Measurements from ENCODE around the gene GNG7.

The GNG7 gene

GRCh38 chr19:2723345-2723715, 20.8 kb upstream of the GNG7 start:
- H3K36me3 ChIP-seq (ENCODE audit: low read depth), result no peaks in the 10 kb centered on the region
- no peaks in the 10 kb centered on the region for H3K9me3 ChIP-seq (ENCODE audit: severe bottlenecking)
- TF ChIP-seq, protein P1, sequence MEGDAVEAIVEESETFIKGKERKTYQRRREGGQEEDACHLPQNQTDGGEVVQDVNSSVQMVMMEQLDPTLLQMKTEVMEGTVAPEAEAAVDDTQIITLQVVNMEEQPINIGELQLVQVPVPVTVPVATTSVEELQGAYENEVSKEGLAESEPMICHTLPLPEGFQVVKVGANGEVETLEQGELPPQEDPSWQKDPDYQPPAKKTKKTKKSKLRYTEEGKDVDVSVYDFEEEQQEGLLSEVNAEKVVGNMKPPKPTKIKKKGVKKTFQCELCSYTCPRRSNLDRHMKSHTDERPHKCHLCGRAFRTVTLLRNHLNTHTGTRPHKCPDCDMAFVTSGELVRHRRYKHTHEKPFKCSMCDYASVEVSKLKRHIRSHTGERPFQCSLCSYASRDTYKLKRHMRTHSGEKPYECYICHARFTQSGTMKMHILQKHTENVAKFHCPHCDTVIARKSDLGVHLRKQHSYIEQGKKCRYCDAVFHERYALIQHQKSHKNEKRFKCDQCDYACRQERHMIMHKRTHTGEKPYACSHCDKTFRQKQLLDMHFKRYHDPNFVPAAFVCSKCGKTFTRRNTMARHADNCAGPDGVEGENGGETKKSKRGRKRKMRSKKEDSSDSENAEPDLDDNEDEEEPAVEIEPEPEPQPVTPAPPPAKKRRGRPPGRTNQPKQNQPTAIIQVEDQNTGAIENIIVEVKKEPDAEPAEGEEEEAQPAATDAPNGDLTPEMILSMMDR (IDR thresholded peaks at IDR 0.05; ENCODE audit: poor library complexity, severe bottlenecking), result no peak
- H3K4me3 ChIP-seq (ENCODE audit: severe bottlenecking), result no peak overlapping the region
- H3K27ac ChIP-seq (ENCODE audit: poor library complexity, severe bottlenecking), result no peak overlapping the region
- ATAC-seq (ENCODE audit: low read depth) (no peak), DNase-seq (ENCODE audit: low spot score) (no peak)
- H3K27me3 ChIP-seq (ENCODE audit: insufficient read depth, poor library complexity, severe bottlenecking), result peaks cover 22% of the 10 kb centered on the region
- H3K4me1 ChIP-seq (ENCODE audit: insufficient read depth, poor library complexity, severe bottlenecking), result no peaks in the 10 kb centered on the region

DNA sequence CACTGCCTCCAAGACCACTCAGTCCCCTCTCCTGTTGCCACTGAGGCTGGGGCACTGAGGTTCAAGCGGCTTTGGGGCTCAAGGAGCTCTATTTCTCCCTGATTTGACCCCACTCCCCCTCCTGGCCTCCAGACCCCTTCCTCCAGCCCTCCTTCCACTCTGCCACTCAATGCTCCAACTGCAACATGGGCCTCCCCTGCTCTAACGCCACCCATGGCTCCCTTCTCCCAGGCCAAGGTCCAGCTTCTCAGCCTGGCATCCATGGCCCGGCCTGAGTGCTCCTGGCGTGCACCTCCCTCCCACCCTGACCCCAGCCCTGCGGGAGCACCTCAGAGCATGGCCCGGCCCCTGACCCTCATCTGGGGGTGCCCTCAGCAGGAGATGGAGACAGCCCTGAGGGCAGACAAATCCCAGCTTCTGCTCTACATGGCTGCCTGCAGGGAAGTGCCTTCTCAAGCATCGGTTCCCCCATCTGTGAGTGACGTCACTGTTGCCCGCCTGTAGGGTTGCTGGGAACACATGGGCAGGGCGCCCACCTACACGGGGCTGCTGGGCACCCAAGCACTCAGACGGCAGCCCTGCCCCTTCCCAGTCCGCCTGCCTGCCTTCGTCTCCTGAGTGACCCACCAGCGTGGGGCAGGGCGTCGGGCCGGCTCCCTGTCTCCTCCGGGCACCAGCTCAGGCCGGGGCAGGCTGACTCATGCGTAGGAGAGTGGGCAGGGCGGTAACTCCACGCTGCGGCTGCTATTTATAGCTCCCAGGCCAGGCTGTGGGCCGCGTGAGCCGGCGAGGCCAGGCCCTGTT, 20.2 kb upstream of the GNG7 start:
- Histone ChIP-seq H3K9me3 (ENCODE audit: severe bottlenecking) (no peaks in the 10 kb centered on the region), H3K36me3 (ENCODE audit: low read depth) (no peaks in the 10 kb centered on the region), H3K27ac (ENCODE audit: poor library complexity, severe bottlenecking) (no peak overlapping the region), H3K4me3 (ENCODE audit: severe bottlenecking) (no peak overlapping the region), H3K4me1 (ENCODE audit: insufficient read depth, poor library complexity, severe bottlenecking) (no peaks in the 10 kb centered on the region), H3K27me3 (ENCODE audit: insufficient read depth, poor library complexity, severe bottlenecking) (peaks cover 22% of the 10 kb centered on the region)
- ATAC-seq (ENCODE audit: low read depth) (peak; percentile 67), DNase-seq (ENCODE audit: low spot score) (no peak)
- TF ChIP-seq, protein P1 (IDR thresholded peaks at IDR 0.05; ENCODE audit: poor library complexity, severe bottlenecking), result no peak

DNA sequence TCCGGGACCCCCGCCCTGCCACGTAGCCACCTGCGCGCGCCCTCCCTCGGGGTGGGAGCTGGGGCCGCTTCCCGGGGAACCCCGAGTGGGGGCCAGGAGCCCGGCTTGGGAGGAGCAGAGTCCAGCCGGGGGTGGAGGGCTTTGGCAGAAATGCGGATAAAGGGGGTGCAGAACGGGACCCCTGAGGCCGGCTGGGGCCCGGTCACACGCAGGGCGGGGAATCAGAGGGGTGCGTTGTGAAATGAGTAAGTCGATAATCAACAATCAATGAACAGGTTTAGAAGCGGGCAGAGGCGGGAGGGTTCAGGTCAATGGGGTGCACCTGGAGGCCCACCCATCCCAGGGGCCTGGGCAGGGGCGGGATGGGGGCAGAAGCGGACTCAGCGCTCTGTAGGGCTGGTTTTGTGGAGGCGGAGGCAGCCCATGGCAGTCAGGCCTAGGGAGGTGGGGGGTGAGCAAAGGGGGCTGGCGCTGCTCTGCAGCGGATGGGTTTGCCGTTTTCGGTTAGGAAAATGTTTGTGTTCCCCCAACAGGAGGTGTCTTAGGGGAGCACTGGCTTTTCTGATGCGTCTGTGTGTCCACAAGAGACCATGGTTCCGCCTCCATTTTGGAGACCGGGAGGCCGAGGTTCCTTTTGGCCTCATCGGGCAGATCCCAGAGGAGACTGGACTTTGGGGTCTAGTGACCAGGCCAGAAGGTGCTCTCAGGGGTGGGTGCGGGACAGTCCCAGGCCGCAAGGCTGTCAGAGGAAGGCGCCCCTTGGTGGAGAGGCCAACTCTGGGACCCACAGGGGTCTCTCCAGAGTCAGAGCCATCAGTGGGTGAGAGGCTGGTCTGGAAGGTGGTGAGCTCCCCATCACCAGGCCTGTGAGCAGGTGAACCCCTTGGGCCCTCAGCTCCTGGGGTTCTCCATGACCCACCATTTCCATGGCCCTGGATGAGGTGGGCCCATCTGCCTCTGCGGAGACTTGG, 19.4 kb upstream of the GNG7 start:
- Histone ChIP-seq H3K4me3 (ENCODE audit: severe bottlenecking) (no peak overlapping the region), H3K36me3 (ENCODE audit: low read depth) (no peaks in the 10 kb centered on the region), H3K27ac (ENCODE audit: poor library complexity, severe bottlenecking) (no peak overlapping the region), H3K9me3 (ENCODE audit: severe bottlenecking) (no peaks in the 10 kb centered on the region), H3K4me1 (ENCODE audit: insufficient read depth, poor library complexity, severe bottlenecking) (no peaks in the 10 kb centered on the region), H3K27me3 (ENCODE audit: insufficient read depth, poor library complexity, severe bottlenecking) (peaks cover 22% of the 10 kb centered on the region)
- DNase-seq (ENCODE audit: low spot score) (no peak), ATAC-seq (ENCODE audit: low read depth) (no peak)
- TF ChIP-seq, protein P1 (IDR thresholded peaks at IDR 0.05; ENCODE audit: poor library complexity, severe bottlenecking), result no peak

DNA sequence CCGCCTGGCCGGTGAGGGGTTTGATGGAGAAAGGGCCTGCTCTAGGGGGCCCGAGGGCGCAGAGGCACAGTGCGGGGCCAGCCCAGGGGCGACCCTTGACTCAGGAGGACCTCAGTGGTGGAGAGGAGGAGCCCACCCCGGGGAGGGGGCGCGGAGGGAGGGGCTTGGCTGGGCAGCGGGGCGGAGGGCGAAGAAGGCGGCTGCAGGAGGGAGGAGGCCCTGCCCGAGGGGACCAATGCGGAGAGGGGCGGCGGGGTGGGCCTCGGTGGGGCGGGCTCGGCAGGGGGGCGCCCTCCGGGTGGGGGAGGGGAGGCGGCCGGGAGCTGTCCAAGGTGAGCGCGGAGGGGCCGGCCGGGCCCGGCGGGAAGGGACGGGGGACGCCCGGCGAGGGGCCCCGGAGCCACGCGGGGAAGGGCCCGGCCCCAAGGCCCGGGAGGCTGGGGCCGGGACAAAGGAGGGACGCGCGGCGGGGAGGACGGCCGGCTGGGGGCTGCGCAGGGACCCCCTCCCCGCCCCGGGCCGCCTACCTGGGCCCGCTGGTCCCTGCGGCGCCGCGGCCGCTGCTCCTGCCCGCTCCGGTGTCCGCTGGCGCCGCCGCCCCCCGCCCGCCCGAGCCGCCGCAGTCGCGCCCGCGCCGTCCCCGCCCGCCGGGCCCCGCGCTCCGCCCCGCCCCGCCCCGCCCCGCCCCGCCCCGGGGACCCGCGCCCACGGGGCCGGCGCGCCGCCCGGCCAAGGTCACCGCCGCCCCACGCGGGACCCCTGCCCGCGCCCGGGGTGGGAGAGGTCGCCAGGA, 18.5 kb upstream of the GNG7 start, which contains the start of gene DIRAS1:
Gene DIRAS1 (minus strand): TSS at position 596 of the 793 bp plus-strand sequence. CDS start 3,566 bp downstream, outside the sequence.
- Histone ChIP-seq H3K27ac (ENCODE audit: poor library complexity, severe bottlenecking) (no peak within 1 kb of the TSS), H3K4me1 (ENCODE audit: insufficient read depth, poor library complexity, severe bottlenecking) (no peaks in the 10 kb centered on the region), H3K27me3 (ENCODE audit: insufficient read depth, poor library complexity, severe bottlenecking) (peaks cover 22% of the 10 kb centered on the region), H3K9me3 (ENCODE audit: severe bottlenecking) (no peaks in the 10 kb centered on the region), H3K36me3 (ENCODE audit: low read depth) (no peaks in the 10 kb centered on the region), H3K4me3 (ENCODE audit: severe bottlenecking) (peak within 1 kb of the TSS; percentile 20)
- DNase-seq (ENCODE audit: low spot score), result no peak
- no peak for ATAC-seq (ENCODE audit: low read depth)
- TF ChIP-seq, protein P1 (IDR thresholded peaks at IDR 0.05; ENCODE audit: poor library complexity, severe bottlenecking), result no peak
